Esophagus (tissue), 2 donors: ENCODE results near the gene PDE6G. TPM values are rescaled to one million over a fixed set of nuclear protein-coding genes. Genes with fewer than 3 reads are reported as not detected.

Experiments
- H3K27ac ChIP-seq, 2 donors: one replicate each; pipeline ENCODE4 v1.5.1; 2013; ENCODE audit warnings: low read depth in 2 of 2, mild to moderate bottlenecking in 2 of 2, inconsistent platforms in 1 of 2, low read length in 1 of 2, moderate library complexity in 1 of 2
- H3K27me3 ChIP-seq, 2 donors: one replicate each; pipeline ENCODE4 v1.6.1; 2013; ENCODE audit warnings: low read length in 2 of 2, control low read depth in 1 of 2, mild to moderate bottlenecking in 1 of 2; ENCODE audit not compliant: insufficient read depth in 2 of 2, control insufficient read depth in 1 of 2
- H3K36me3 ChIP-seq, 2 donors: one replicate each; pipeline ENCODE4 v1.6.1; 2013; ENCODE audit warnings: low read length in 1 of 2; ENCODE audit not compliant: control insufficient read depth in 2 of 2, insufficient read depth in 2 of 2
- H3K4me1 ChIP-seq, 2 donors: one replicate each; pipeline ENCODE4 v1.6.1; 2013; ENCODE audit warnings: low read length in 1 of 2; ENCODE audit not compliant: control insufficient read depth in 2 of 2, insufficient read depth in 2 of 2
- H3K4me3 ChIP-seq, 2 donors: one replicate each; pipeline ENCODE4 v1.5.1; 2013; ENCODE audit warnings: low read length in 2 of 2, mild to moderate bottlenecking in 2 of 2, low read depth in 1 of 2, moderate library complexity in 1 of 2
- H3K9me3 ChIP-seq, 2 donors: one replicate each; pipeline ENCODE4 v1.6.1; 2013; ENCODE audit warnings: mild to moderate bottlenecking in 2 of 2, low read depth in 1 of 2, low read length in 1 of 2, moderate library complexity in 1 of 2; ENCODE audit not compliant: control insufficient read depth in 2 of 2, insufficient read depth in 1 of 2
- WGBS, 2 donors: extraction: QIAGEN DNeasy Blood & Tissue Kit; methylation state at CpG; one replicate each; pipeline ENCODE4 v1.1.7; 2013; 5-methylcytosine and 5-hydroxymethylcytosine counted together
- polyA plus RNA-seq, 2 donors: library from polyadenylated mRNA; stranded (reverse); fragments of 200-250 nt; gene quantifications; one replicate each; pipeline ENCODE4 v1.2.3, GENCODE V29; 2013
- donor health status: healthy with polysubstance abuse.
- donor health status: Bipolar disorder and iron deficiency.

PDE6G gene
- under 1 TPM; 0.12 to 0.33 TPM for polyA plus RNA-seq

GRCh38 chr17:81656118-81656743 lies at the start of gene PDE6G:
TSS of gene PDE6G (minus strand) at chr17:81656542. CDS start at chr17:81653305, 3,237 bp downstream.
- Histone ChIP-seq H3K9me3 (no peaks in the 10 kb centered on the region), H3K4me3 (no peak within 1 kb of the TSS), H3K36me3 (no peaks in the 10 kb centered on the region), H3K27ac (no peak within 1 kb of the TSS), H3K4me1 (no peaks in the 10 kb centered on the region), H3K27me3 (peaks cover 0 to 2% of the 10 kb centered on the region in 2 donors)
- 82 to 84% methylated on average over 15 of the region's 15 CpGs for WGBS, 2 donors

DNA sequence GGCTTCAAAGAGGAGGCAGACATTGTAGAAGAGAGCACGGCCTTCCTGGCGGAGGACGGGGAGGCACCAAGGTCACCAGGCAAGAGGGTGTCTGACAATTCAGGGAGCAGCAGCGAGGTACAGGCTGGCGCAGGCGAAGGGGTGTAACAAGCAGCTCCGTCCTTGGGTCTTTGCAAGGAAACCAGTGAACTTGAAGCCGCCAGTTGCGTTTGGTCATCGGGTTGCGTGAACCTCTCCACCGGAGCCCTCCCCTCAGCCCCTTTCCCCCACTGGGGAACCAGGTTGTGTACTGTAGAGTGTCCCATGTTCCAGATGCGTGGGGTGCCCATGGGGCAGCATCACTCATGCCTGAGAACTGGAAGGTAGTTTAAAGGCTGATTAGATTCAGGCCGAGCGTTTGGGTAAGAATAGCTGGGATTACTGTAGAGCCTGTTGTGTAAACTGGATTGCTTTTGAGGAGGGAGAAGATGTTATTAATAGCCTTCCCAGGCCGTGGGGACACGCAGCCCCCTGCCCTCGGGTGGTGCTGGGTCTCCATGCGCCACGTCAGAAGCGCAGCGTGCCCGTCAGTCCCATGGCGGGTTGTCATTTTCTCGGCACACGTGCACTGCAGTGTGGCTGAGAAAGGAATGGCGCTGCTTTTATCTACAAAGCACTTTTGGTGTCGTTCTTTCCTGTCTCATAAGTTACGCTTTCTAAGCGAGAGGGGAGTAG lies 49.3 kb upstream of the PDE6G start:
- peaks cover 0 to 37% of the 10 kb centered on the region in 2 donors for H3K36me3 ChIP-seq
- H3K9me3 ChIP-seq: no peaks in the 10 kb centered on the region
- 93 to 94% methylated on average over 30 of the region's 30 CpGs for WGBS, 2 donors
- no peak overlapping the region for H3K4me3 ChIP-seq
- H3K4me1 ChIP-seq: peaks cover 4 to 24% of the 10 kb centered on the region in 2 donors
- H3K27me3 ChIP-seq: no peaks in the 10 kb centered on the region
- no peak overlapping the region for H3K27ac ChIP-seq

DNA sequence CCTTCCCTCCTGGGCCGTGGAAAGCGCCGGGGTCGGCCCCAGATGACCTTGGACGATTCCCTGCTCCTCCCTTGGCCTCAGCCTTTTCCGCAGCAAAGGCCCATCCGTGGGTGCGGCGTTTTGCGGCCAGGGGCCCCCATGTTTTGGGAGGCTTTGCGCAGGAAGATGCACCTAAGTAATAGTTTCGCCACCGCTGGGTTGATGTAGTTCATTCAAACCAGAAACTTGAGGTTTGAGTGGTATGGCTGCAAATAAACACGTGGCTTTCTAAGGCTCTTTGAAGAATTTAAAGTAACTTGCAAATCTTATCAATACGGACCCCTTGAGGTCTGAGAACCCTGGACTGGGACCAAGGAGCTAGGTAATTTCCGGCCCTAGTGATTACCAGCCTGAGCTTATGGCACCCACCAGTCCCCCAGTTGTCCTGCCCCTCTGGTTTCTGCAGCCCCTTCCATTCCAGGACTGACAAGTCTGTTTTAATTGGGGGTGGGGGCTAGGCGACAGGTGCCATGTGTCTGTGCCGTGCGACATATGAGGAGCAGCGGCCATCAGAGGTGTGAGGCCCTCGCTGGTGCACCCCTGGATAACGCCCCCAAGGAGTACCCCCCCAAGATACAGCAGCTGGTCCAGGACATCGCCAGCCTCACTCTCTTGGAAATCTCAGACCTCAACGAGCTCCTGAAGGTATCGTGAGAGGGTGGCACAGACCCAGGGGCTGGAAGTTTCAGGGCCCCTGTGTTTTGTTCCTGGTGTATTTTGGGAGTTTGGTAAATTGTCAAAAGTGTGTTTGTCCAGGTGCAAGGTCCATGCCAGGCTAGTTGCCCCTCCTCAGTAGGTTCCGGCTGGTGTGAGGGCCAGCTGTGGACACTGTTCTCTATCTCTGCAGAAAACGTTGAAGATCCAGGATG lies 47.7 kb upstream of the PDE6G start:
- Histone ChIP-seq H3K27me3 (no peaks in the 10 kb centered on the region), H3K4me1 (peaks cover 3 to 19% of the 10 kb centered on the region in 2 donors), H3K4me3 (peak overlapping the region; percentile 91 to 94), H3K27ac (peak overlapping the region; percentile 74 to 81), H3K36me3 (peaks cover 0 to 39% of the 10 kb centered on the region in 2 donors), H3K9me3 (no peaks in the 10 kb centered on the region)
- WGBS, 2 donors: 28 to 31% methylated on average over 24 to 27 of the region's 27 CpGs

GRCh38 chr17:81702934-81703746 lies 46.8 kb upstream of the PDE6G start, which contains the start of gene MRPL12:
TSS of gene MRPL12 (plus strand) at chr17:81703367. CDS start at chr17:81703502, 135 bp downstream.
- 0 to 1% methylated on average over 102 of the region's 102 CpGs for WGBS, 2 donors
- H3K4me1 ChIP-seq: peaks cover 3 to 19% of the 10 kb centered on the region in 2 donors
- no peaks in the 10 kb centered on the region for H3K27me3 ChIP-seq
- peaks cover 0 to 39% of the 10 kb centered on the region in 2 donors for H3K36me3 ChIP-seq
- peak within 1 kb of the TSS; percentile 74 to 96 for H3K27ac ChIP-seq
- H3K9me3 ChIP-seq: no peaks in the 10 kb centered on the region
- peak within 1 kb of the TSS; percentile 91 to 94 for H3K4me3 ChIP-seq

- peaks cover under 1 to 39% of the 10 kb centered on the region in 2 donors for H3K36me3 ChIP-seq
- WGBS, 2 donors: 63 to 64% methylated on average over 23 of the region's 23 CpGs
Observed at GRCh38 chr17:81701288-81702071, 45.1 kb upstream of the PDE6G start.

GRCh38 chr17:81700353-81701287 lies 44.3 kb upstream of the PDE6G start:
- WGBS, 2 donors: 81 to 82% methylated on average over 25 of the region's 25 CpGs
- Histone ChIP-seq H3K36me3 (peaks cover 4 to 41% of the 10 kb centered on the region in 2 donors), H3K4me1 (peaks cover 3 to 19% of the 10 kb centered on the region in 2 donors), H3K27me3 (no peaks in the 10 kb centered on the region), H3K4me3 (no peak overlapping the region), H3K27ac (no peak overlapping the region), H3K9me3 (no peaks in the 10 kb centered on the region)

More at GRCh38 chr17:81701288-81702071, 45.1 kb upstream of the PDE6G start:
- peak overlapping the region in 1 of 2 donors; percentile 96 for H3K27ac ChIP-seq
- no peaks in the 10 kb centered on the region for H3K27me3 ChIP-seq
- H3K4me1 ChIP-seq: peaks cover 3 to 19% of the 10 kb centered on the region in 2 donors
- no peaks in the 10 kb centered on the region for H3K9me3 ChIP-seq
- H3K4me3 ChIP-seq: peak overlapping the region in 1 of 2 donors; percentile 91

- Histone ChIP-seq H3K36me3 (peaks cover 20 to 63% of the 10 kb centered on the region in 2 donors), H3K27me3 (no peaks in the 10 kb centered on the region), H3K9me3 (no peaks in the 10 kb centered on the region), H3K4me1 (peaks cover 3 to 15% of the 10 kb centered on the region in 2 donors), H3K4me3 (no peak overlapping the region), H3K27ac (no peak overlapping the region)
- 85 to 90% methylated on average over 25 of the region's 25 CpGs for WGBS, 2 donors
Observed at GRCh38 chr17:81697261-81698044, 41.1 kb upstream of the PDE6G start.
